ENCODE measurements around the gene PPP1R27. TPM values are rescaled to one million over a fixed set of nuclear protein-coding genes. Genes with fewer than 3 reads are reported as not detected.

PPP1R27 gene
- total and polyA plus RNA-seq, 12 donors = 0.11 to 3.1 (median 0.69) TPM; not detected in 6

DNA sequence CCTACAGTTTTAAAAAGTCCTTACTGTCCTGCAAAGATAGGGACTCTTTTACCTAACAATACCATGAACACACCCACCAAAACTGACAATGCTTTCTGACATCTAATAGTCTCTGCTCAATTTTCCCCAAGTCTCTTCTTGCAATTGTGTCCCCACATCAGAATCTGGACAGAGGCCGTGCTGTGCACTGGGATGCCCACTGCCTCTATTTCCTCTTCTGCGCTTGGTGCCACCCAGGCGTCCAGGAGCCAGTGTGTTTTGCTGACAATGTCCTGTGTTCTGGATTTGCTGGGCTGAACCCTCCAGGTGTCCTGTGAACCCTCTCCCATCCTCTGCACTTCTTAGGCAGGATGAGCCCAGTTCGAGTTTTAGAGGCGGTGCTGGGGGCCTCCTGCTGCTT is 42.7 kb upstream of the PPP1R27 start:
- H3K4me3 ChIP-seq = no peak overlapping the region
- H3K9me3 ChIP-seq (replicated peaks in 1 of 3) = no peaks in the 10 kb centered on the region
- H3K27ac ChIP-seq = no peak overlapping the region
- intact Hi-C loops (cut with DNase I) = no loop called here
- TF ChIP-seq, protein P1, sequence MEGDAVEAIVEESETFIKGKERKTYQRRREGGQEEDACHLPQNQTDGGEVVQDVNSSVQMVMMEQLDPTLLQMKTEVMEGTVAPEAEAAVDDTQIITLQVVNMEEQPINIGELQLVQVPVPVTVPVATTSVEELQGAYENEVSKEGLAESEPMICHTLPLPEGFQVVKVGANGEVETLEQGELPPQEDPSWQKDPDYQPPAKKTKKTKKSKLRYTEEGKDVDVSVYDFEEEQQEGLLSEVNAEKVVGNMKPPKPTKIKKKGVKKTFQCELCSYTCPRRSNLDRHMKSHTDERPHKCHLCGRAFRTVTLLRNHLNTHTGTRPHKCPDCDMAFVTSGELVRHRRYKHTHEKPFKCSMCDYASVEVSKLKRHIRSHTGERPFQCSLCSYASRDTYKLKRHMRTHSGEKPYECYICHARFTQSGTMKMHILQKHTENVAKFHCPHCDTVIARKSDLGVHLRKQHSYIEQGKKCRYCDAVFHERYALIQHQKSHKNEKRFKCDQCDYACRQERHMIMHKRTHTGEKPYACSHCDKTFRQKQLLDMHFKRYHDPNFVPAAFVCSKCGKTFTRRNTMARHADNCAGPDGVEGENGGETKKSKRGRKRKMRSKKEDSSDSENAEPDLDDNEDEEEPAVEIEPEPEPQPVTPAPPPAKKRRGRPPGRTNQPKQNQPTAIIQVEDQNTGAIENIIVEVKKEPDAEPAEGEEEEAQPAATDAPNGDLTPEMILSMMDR (IDR thresholded peaks at IDR 0.05) = no peak
- no peak for TF ChIP-seq POLR2A (IDR thresholded peaks at IDR 0.05)
- H3K27me3 ChIP-seq = no peaks in the 10 kb centered on the region
- H3K36me3 ChIP-seq (replicated peaks in 1 of 2) = peaks cover 0 to 7% of the 10 kb centered on the region in 2 donors
- no peak for DNase-seq
- WGBS, 4 donors = 88 to 98% (median 95%) methylated on average over 5 of the region's 5 CpGs
- peaks cover 0 to 4% of the 10 kb centered on the region in 2 donors for H3K4me1 ChIP-seq (replicated peaks in 1 of 2)

DNA sequence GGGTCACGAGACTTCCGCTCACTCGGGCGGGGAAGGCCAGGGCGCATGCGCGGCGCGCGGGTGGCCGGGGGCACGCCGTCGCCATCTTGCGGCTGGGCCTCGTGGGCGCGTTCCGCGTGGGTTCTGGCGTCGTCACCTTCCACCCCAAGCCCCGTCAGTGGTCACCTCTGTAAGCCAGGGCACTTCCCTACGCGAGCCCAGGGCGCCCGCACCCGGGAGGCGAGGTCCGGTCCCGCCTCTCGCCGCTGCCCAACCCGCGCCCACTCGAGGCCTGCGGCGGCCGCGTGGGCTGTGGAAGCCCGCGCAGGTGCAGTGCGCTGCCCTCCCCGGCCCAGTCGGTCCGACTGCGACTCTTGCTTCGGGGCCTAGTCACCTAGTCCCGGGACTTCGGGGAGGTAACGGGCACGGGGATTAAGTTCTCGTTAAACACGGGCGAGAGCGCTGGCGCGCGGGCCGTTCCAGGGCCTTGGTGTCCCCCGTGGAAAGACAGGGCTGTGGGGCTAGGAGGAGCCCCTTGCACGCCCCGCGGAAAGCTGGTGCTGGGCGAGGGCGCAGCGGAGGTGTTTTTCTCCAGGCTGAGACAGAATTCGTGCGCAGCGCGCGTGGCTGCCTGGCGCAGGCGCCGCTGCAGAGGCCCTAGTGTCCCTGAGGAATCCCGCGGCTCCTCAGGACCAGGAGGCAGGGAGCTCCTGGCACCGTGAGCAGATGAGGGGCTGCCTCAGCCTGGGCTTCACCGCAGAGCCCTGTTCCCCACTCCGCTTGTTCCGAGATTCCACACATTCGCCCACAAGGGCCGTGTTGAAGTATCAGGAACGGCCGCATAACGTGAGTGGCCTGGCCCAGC is 36.8 kb upstream of the PPP1R27 start:
- DNase-seq = peak; percentile 52 to 97 (median 96)
- 0 to 1% (median 1%) methylated on average over 13 to 86 of the region's 86 CpGs for WGBS, 4 donors
- no peaks in the 10 kb centered on the region for H3K9me3 ChIP-seq (replicated peaks in 1 of 3)
- H3K27me3 ChIP-seq = no peaks in the 10 kb centered on the region
- peak overlapping the region; percentile 41 to 85 (median 65) for H3K4me3 ChIP-seq
- intact Hi-C loops (cut with DNase I) = no loop called here
- TF ChIP-seq POLR2A (IDR thresholded peaks at IDR 0.05) = peak; percentile 88 to 91
- TF ChIP-seq, protein P1 (IDR thresholded peaks at IDR 0.05) = peak in 2 of 6 experiments; percentile 35 to 46
- H3K36me3 ChIP-seq (replicated peaks in 1 of 2) = peaks cover 0 to 25% of the 10 kb centered on the region in 2 donors
- peak overlapping the region; percentile 92 to 100 (median 99) for H3K27ac ChIP-seq
- peaks cover 25 to 46% of the 10 kb centered on the region in 2 donors for H3K4me1 ChIP-seq (replicated peaks in 1 of 2)

DNA sequence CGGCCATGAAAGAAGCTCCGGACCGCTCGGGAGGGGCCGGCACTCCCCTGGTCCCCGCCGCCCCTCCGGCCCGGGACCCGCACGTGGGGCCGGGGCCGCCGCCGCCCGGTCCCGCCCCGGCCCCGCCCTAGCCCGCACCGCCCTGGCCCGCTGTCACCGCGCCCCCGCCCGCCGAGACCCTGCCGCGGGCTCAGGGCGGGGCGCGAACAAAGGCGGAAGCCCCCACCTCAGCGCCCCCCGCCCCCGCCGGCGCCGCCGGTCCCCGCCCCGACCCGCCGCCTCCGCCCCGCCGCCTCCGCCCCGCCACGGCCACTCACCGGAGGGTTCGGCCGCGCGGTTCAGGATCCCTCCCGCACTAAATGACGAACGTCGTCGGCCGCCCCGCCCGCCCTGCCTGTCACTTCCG is 36.1 kb upstream of the PPP1R27 start, which contains the start of gene ARHGDIA:
Gene ARHGDIA (minus strand): TSS at position 357 of the 406 bp plus-strand sequence. CDS start 1,407 bp downstream, outside the sequence.
- 0 to 2% methylated on average over 46 to 59 of the region's 64 CpGs; no CpG with 5 or more reads in 2 of the 4 donors for WGBS, 4 donors

More for the DNA sequence above, 36.1 kb upstream of the PPP1R27 start, which contains the start of gene ARHGDIA:
- H3K4me1 ChIP-seq (replicated peaks in 1 of 2) = peaks cover 25 to 46% of the 10 kb centered on the region in 2 donors
- intact Hi-C loops (cut with DNase I) = no loop called here
- H3K36me3 ChIP-seq (replicated peaks in 1 of 2) = peaks cover 0 to 25% of the 10 kb centered on the region in 2 donors
- H3K27ac ChIP-seq = peak within 1 kb of the TSS; percentile 92 to 100 (median 99)
- no peak for TF ChIP-seq POLR2A (IDR thresholded peaks at IDR 0.05)
- TF ChIP-seq, protein P1 (IDR thresholded peaks at IDR 0.05) = no peak
- DNase-seq = peak in 3 of 7 donors; percentile 29 to 95 (median 94)
- peak within 1 kb of the TSS; percentile 50 to 85 (median 65) for H3K4me3 ChIP-seq
- H3K9me3 ChIP-seq (replicated peaks in 1 of 3) = no peaks in the 10 kb centered on the region
- H3K27me3 ChIP-seq = no peaks in the 10 kb centered on the region
